Measurements from ENCODE around the gene FHOD3. TPM values are rescaled to one million over a fixed set of nuclear protein-coding genes. Genes with fewer than 3 reads are reported as not detected.

FHOD3 gene
- total and polyA plus RNA-seq, 2 donors (not counting 1 experiment from before 2014, with no cell fraction given) = not detected

DNA sequence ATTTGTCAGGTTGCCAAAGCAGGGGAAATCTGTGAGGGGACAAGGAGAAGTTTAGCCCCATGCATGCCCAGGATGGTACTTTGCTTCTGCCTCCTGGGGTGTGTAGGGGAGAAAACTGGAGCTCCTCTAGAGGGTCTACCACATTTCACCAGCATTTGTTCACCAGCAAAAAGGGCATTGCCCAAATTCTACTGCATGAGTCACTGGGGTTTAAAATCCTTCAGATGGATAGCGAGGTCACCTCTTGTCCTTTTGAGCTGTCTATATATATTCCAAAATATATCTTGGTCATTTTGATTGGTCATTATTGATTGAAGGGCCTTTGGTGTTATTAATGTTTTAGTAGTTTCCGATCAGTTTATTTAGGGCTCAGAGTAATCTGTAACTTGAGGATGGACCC is 18.7 kb downstream of the FHOD3 start:
- Histone ChIP-seq H3K36me3 (replicated peaks in 1 of 2; ENCODE audit: control extremely low read depth in 1 of 2, control insufficient read depth in 1 of 2, extremely low read depth in 1 of 2, insufficient read depth in 2 of 2, low read length in 1 of 2) (no peaks in the 10 kb centered on the region), H3K27ac (ENCODE audit: low read length in 2 of 2) (no peak overlapping the region), H3K9me3 (ENCODE audit: control extremely low read depth in 1 of 3, control insufficient read depth in 2 of 3, insufficient read depth in 1 of 3, low read length in 2 of 3) (no peaks in the 10 kb centered on the region), H3K27me3 (replicated peaks in 1 of 4; ENCODE audit: control extremely low read depth in 1 of 4, control insufficient read depth in 3 of 4, insufficient read depth in 4 of 4, low read length in 3 of 4) (no peaks in the 10 kb centered on the region), H2AFZ (ENCODE audit: insufficient read depth, low read depth, low read length, poor library complexity, severe bottlenecking) (no peak overlapping the region), H4K20me1 (ENCODE audit: control insufficient read depth, insufficient read depth, low read length, poor library complexity, severe bottlenecking) (no peaks in the 10 kb centered on the region), H3K4me3 (ENCODE audit: control extremely low read depth in 1 of 5, extremely low read depth in 1 of 5, insufficient read depth in 1 of 5, low read depth in 2 of 5, low read length in 4 of 5) (no peak overlapping the region), H3K9ac (ENCODE audit: low read length) (no peak overlapping the region), H3K4me2 (replicated peaks; ENCODE audit: low read depth, low read length, poor library complexity, severe bottlenecking) (no peak overlapping the region), H3K79me2 (ENCODE audit: control insufficient read depth, insufficient read depth, low read length) (no peaks in the 10 kb centered on the region), H3K4me1 (ENCODE audit: control insufficient read depth in 2 of 2, insufficient read depth in 2 of 2, low read length in 2 of 2) (no peaks in the 10 kb centered on the region)
- no CpG with 5 or more reads among the region's 2 CpGs for WGBS (ENCODE audit: insufficient coverage)
- H3K27me3 Mint-ChIP-seq = peaks cover 35% of the 10 kb centered on the region
- intact Hi-C loops (cut with micrococcal nuclease) = no loop called here
- no peak overlapping the region for H3K4me3 Mint-ChIP-seq
- ATAC-seq (ENCODE audit: low read depth) = no peak
- TF ChIP-seq, protein P1, sequence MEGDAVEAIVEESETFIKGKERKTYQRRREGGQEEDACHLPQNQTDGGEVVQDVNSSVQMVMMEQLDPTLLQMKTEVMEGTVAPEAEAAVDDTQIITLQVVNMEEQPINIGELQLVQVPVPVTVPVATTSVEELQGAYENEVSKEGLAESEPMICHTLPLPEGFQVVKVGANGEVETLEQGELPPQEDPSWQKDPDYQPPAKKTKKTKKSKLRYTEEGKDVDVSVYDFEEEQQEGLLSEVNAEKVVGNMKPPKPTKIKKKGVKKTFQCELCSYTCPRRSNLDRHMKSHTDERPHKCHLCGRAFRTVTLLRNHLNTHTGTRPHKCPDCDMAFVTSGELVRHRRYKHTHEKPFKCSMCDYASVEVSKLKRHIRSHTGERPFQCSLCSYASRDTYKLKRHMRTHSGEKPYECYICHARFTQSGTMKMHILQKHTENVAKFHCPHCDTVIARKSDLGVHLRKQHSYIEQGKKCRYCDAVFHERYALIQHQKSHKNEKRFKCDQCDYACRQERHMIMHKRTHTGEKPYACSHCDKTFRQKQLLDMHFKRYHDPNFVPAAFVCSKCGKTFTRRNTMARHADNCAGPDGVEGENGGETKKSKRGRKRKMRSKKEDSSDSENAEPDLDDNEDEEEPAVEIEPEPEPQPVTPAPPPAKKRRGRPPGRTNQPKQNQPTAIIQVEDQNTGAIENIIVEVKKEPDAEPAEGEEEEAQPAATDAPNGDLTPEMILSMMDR (IDR thresholded peaks at IDR 0.05) = no peak
- no peak for TF ChIP-seq EZH2 (IDR thresholded peaks at IDR 0.05; ENCODE audit: borderline replicate concordance, insufficient read depth, low read depth, low read length, poor library complexity, severe bottlenecking)
- no peak overlapping the region for H3K27ac Mint-ChIP-seq
- CTCF ChIA-PET = no interaction called here
- H3K9me3 Mint-ChIP-seq (ENCODE audit: insufficient read depth) = peaks cover 12% of the 10 kb centered on the region
- POLR2A ChIA-PET = interaction anchor here (0.7 kb wide), 1 partner anchor 748 kb away, joined by 5 read pairs; no protein-coding TSS in a partner anchor
- no peaks in the 10 kb centered on the region for H3K4me1 Mint-ChIP-seq
- DNase-seq = no peak

DNA sequence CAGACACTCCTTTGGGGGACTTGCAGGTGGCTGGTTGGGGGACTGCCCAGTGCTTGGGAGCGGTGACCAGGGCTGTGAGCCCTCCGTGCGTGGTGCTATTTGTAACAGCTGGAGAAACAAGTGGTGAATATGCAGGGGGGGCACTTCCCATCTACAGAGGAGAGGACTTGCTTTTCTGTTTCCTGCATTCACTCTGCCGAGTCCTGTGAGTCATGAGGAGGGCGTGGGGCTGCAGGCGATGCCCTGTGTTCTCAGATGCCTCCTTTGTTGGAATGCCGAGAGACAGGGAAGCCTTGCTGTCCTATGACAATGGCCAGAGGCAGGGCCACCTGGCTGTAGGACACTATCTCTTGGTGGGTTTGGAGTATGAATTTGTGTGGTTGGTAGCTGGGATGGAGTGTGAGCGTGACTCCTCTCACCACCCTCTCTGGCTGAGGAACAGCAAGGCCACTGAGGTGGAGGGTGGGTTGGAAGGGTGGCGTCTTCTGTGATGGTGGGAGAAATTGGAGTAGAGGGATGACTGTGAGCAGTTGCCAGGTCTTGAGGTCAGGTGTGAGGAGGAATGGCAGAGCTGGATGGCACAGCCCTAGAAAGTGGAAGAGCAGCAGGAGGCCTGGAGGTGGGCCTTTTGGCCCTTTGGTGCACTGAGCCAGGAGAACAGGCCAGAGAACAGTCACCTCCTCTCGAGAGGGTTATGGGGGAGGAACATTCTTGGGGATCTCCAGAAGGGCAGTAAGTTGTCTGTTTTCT is 24.3 kb downstream of the FHOD3 start:
- Histone ChIP-seq H3K27me3 (replicated peaks in 1 of 4; ENCODE audit: control extremely low read depth in 1 of 4, control insufficient read depth in 3 of 4, insufficient read depth in 4 of 4, low read length in 3 of 4) (peaks cover 0 to 18% (median 0%) of the 10 kb centered on the region in 4 experiments), H2AFZ (ENCODE audit: insufficient read depth, low read depth, low read length, poor library complexity, severe bottlenecking) (no peak overlapping the region), H3K36me3 (replicated peaks in 1 of 2; ENCODE audit: control extremely low read depth in 1 of 2, control insufficient read depth in 1 of 2, extremely low read depth in 1 of 2, insufficient read depth in 2 of 2, low read length in 1 of 2) (no peaks in the 10 kb centered on the region), H3K9me3 (ENCODE audit: control extremely low read depth in 1 of 3, control insufficient read depth in 2 of 3, insufficient read depth in 1 of 3, low read length in 2 of 3) (no peaks in the 10 kb centered on the region), H3K79me2 (ENCODE audit: control insufficient read depth, insufficient read depth, low read length) (no peaks in the 10 kb centered on the region), H3K4me3 (ENCODE audit: control extremely low read depth in 1 of 5, extremely low read depth in 1 of 5, insufficient read depth in 1 of 5, low read depth in 2 of 5, low read length in 4 of 5) (no peak overlapping the region), H3K9ac (ENCODE audit: low read length) (no peak overlapping the region), H3K4me2 (replicated peaks; ENCODE audit: low read depth, low read length, poor library complexity, severe bottlenecking) (no peak overlapping the region), H3K27ac (ENCODE audit: low read length in 2 of 2) (no peak overlapping the region), H4K20me1 (ENCODE audit: control insufficient read depth, insufficient read depth, low read length, poor library complexity, severe bottlenecking) (no peaks in the 10 kb centered on the region), H3K4me1 (ENCODE audit: control insufficient read depth in 2 of 2, insufficient read depth in 2 of 2, low read length in 2 of 2) (no peaks in the 10 kb centered on the region)
- DNase-seq (no peak), ATAC-seq (ENCODE audit: low read depth) (no peak)
- ChIA-PET CTCF (no interaction called here), POLR2A (no interaction called here)
- no peak for TF ChIP-seq EZH2 (IDR thresholded peaks at IDR 0.05; ENCODE audit: borderline replicate concordance, insufficient read depth, low read depth, low read length, poor library complexity, severe bottlenecking)
- TF ChIP-seq, protein P1 (IDR thresholded peaks at IDR 0.05) = no peak
- Mint-ChIP-seq H3K4me3 (no peak overlapping the region), H3K27ac (no peak overlapping the region), H3K4me1 (no peaks in the 10 kb centered on the region), H3K9me3 (ENCODE audit: insufficient read depth) (peaks cover 12% of the 10 kb centered on the region), H3K27me3 (peaks cover 35% of the 10 kb centered on the region)
- WGBS (ENCODE audit: insufficient coverage) = 71% methylated on average over 10 of the region's 10 CpGs
- intact Hi-C loops (cut with micrococcal nuclease) = no loop called here

All from B cell (primary cell).